Ovary (tissue), 9 donors: Measurements from ENCODE around the gene ANKRD33B. TPM values are rescaled to one million over a fixed set of nuclear protein-coding genes. Genes with fewer than 3 reads are reported as not detected.

Source experiments
- DNase-seq, 5 donors: peaks; one replicate each; pipeline ENCODE4 v3.0.0-alpha.2; 2019 to 2020
- H3K27ac ChIP-seq, 2 donors: fragments of 200-600 bp; one replicate each; pipeline versions ENCODE4 v1.5.1 to v1.8.0; 2019 to 2022
- H3K27me3 ChIP-seq: fragments of 200-600 bp; one replicate; pipeline ENCODE4 v1.8.0; 2022
- H3K36me3 ChIP-seq: fragments of 200-600 bp; sonication (generic); one replicate; pipeline ENCODE4 v1.5.1; 2019
- H3K4me1 ChIP-seq: one replicate; pipeline ENCODE4 v1.8.1; 2013; ENCODE audit warnings: mild to moderate bottlenecking, moderate library complexity; ENCODE audit not compliant: insufficient read depth
- H3K4me3 ChIP-seq: fragments of 200-600 bp; sonication (generic); one replicate; pipeline ENCODE4 v1.5.1; 2017
- H3K9me3 ChIP-seq, 2 donors: fragments of 200-600 bp in 1 of 2; sonication (generic) in 1 of 2; one replicate each; pipeline versions ENCODE4 v1.5.1 to v1.8.1; 2013 to 2019; ENCODE audit warnings: mild to moderate bottlenecking in 1 of 2, moderate library complexity in 1 of 2
- EP300 ChIP-seq: sonication (generic); formaldehyde crosslinking; IDR thresholded peaks from one replicate; pipeline ENCODE4 v1.6.1; 2017; ENCODE audit warnings: antibody characterized with exemption
- POLR2A ChIP-seq: fragments of 450-650 bp; IDR thresholded peaks from one replicate; pipeline ENCODE4 v1.6.1; 2017; ENCODE audit warnings: antibody characterized with exemption, mild to moderate bottlenecking, moderate library complexity
- WGBS, 3 donors: extraction: QIAGEN DNeasy Blood & Tissue Kit in 1 of 3; methylation state at CpG; one replicate each; pipeline versions ENCODE4 v1.1.5 to v1.1.7; 2013 to 2017; 5-methylcytosine and 5-hydroxymethylcytosine counted together
- intact Hi-C, 4 donors: fragments of 100-400 bp; cut with DNase I; formaldehyde crosslinking; loops; one replicate each; pipeline versions ENCODE4 v1.11.0 to v1.15.1; 2022 to 2023
- polyA plus RNA-seq, 2 donors: library from polyadenylated mRNA; stranded (reverse); fragments of 200-250 nt in 1 of 2; fragments of 350-450 nt in 1 of 2; fragmentation: Illumina TruSeq in 1 of 2; extraction: RNeasy Lipid Tissue Mini Kit (QIAGEN cat#74804) in 1 of 2; gene quantifications; one replicate each; pipeline ENCODE4 v1.2.3, GENCODE V29; 2013 to 2014
- total RNA-seq, 7 donors: library from RNA; depleted of rRNA in 2 of 7; stranded (reverse); fragments of >200 nt in 2 of 7; fragmentation: NEBNext Ultra II Directional in 3 of 7; extraction: Animal tissue kit (Norgen Biotek cat#: 25700) in 3 of 7; gene quantifications; one replicate each; pipeline versions ENCODE4 v1.1.0 to v1.2.4, GENCODE V29; 2016 to 2023
- TF ChIP-seq, protein P1 (sequence below), 3 donors: fragments of 450-650 bp in 2 of 3; fragments of 200-600 bp in 1 of 3; IDR thresholded peaks; one replicate each; pipeline versions ENCODE4 v1.5.1 to v1.8.0; 2016 to 2022; ENCODE audit warnings: antibody characterized with exemption in 3 of 3, mild to moderate bottlenecking in 1 of 3
- donor health status: DM: no; HTN: no; CAD: no; lungs with moderate emphysema.
- donor health status: DM: no; HTN: no; CAD: no.
- donor health status: Bipolar disorder and iron deficiency.
- donor health status: DM: yes; HTN: yes; CAD: no.
- donor health status: DM: no; HTN: no; CAD: no.
- donor health status: DM: yes; HTN: yes; CAD: no.

Gene ANKRD33B
- total and polyA plus RNA-seq, 9 donors, result 0.65 to 13.3 (median 1.9) TPM

DNA sequence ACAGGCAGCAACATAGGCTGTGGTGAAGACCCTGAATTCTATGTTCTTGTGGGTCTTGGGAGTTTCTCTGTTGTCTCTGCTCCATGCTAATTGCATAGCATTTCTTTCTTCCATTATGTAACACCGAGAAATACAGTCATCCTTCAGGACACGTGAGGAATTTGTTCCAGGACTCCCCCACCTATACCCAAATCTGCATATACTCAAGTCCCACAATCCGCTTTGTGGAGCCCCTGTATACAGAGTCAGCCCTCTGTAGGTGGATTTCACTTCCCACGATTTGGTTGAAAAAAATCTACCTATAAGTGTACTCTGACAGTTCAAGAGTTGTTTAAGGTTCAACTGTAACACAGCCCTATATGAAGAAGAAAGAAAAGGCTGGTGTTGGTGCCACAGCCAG, 22.1 kb downstream of the ANKRD33B start:
- H3K9me3 ChIP-seq, result no peaks in the 10 kb centered on the region
- no peaks in the 10 kb centered on the region for H3K27me3 ChIP-seq
- H3K4me3 ChIP-seq, result no peak overlapping the region
- no peak for TF ChIP-seq EP300
- no peaks in the 10 kb centered on the region for H3K4me1 ChIP-seq
- 74 to 84% (median 83%) methylated on average over 4 of the region's 4 CpGs for WGBS, 3 donors
- H3K36me3 ChIP-seq, result no peaks in the 10 kb centered on the region
- no peak overlapping the region for H3K27ac ChIP-seq
- intact Hi-C loops, result no loop called here
- DNase-seq, result no peak

- no peaks in the 10 kb centered on the region for H3K36me3 ChIP-seq
- H3K27ac ChIP-seq, result no peak overlapping the region
- no peak for TF ChIP-seq POLR2A
- TF ChIP-seq, protein P1, sequence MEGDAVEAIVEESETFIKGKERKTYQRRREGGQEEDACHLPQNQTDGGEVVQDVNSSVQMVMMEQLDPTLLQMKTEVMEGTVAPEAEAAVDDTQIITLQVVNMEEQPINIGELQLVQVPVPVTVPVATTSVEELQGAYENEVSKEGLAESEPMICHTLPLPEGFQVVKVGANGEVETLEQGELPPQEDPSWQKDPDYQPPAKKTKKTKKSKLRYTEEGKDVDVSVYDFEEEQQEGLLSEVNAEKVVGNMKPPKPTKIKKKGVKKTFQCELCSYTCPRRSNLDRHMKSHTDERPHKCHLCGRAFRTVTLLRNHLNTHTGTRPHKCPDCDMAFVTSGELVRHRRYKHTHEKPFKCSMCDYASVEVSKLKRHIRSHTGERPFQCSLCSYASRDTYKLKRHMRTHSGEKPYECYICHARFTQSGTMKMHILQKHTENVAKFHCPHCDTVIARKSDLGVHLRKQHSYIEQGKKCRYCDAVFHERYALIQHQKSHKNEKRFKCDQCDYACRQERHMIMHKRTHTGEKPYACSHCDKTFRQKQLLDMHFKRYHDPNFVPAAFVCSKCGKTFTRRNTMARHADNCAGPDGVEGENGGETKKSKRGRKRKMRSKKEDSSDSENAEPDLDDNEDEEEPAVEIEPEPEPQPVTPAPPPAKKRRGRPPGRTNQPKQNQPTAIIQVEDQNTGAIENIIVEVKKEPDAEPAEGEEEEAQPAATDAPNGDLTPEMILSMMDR (IDR thresholded peaks at IDR 0.05), result no peak
- no peak for TF ChIP-seq EP300
- no peak for DNase-seq
- WGBS, 3 donors, result 97 to 98% (median 98%) methylated on average over 1 of the region's 1 CpG
- H3K9me3 ChIP-seq, result no peaks in the 10 kb centered on the region
- H3K4me3 ChIP-seq, result no peak overlapping the region
- H3K4me1 ChIP-seq, result no peaks in the 10 kb centered on the region
- H3K27me3 ChIP-seq, result no peaks in the 10 kb centered on the region
- intact Hi-C loops, result no loop called here
Observed at GRCh38 chr5:10586555-10586954, 22.7 kb downstream of the ANKRD33B start.

GRCh38 chr5:10588109-10588775, 24.4 kb downstream of the ANKRD33B start:
- H3K4me3 ChIP-seq, result no peak overlapping the region
- 87 to 89% (median 88%) methylated on average over 8 of the region's 8 CpGs for WGBS, 3 donors
- no peaks in the 10 kb centered on the region for H3K27me3 ChIP-seq
- DNase-seq, result no peak
- TF ChIP-seq, protein P1 (IDR thresholded peaks at IDR 0.05), result no peak
- TF ChIP-seq EP300, result no peak
- TF ChIP-seq POLR2A, result no peak
- intact Hi-C loops, result no loop called here
- H3K27ac ChIP-seq, result no peak overlapping the region
- H3K36me3 ChIP-seq, result no peaks in the 10 kb centered on the region
- no peaks in the 10 kb centered on the region for H3K9me3 ChIP-seq
- no peaks in the 10 kb centered on the region for H3K4me1 ChIP-seq

- Histone ChIP-seq H3K27me3 (no peaks in the 10 kb centered on the region), H3K4me3 (no peak overlapping the region), H3K9me3 (no peaks in the 10 kb centered on the region), H3K36me3 (no peaks in the 10 kb centered on the region), H3K27ac (no peak overlapping the region), H3K4me1 (no peaks in the 10 kb centered on the region)
- intact Hi-C loops, result no loop called here
- no peak for DNase-seq
- TF ChIP-seq, protein P1 (IDR thresholded peaks at IDR 0.05), result no peak
- no peak for TF ChIP-seq EP300
- TF ChIP-seq POLR2A, result no peak
- 79 to 82% (median 80%) methylated on average over 11 of the region's 11 CpGs for whole genome bisulfite sequencing, 3 donors
Observed at GRCh38 chr5:10588779-10589447, 25.0 kb downstream of the ANKRD33B start.
